H1 (cell line): ENCODE measurements around the gene MSH5. TPM values are rescaled to one million over a fixed set of nuclear protein-coding genes. Genes with fewer than 3 reads are reported as not detected.
A peak's percentile ranks its signal among the peaks of the same experiment; 100 is the strongest.

ENCODE experiments used
- HDAC2 ChIP-seq, 2 experiments: fragments of 300-600 bp in 1 of 2; sonication (generic) in 1 of 2; IDR thresholded peaks; 2 replicates each; pipeline ENCODE4 v1.6.1; 2011 to 2012; ENCODE audit warnings: low read depth in 2 of 2, low read length in 2 of 2, mild to moderate bottlenecking in 2 of 2, moderate library complexity in 2 of 2, borderline replicate concordance in 1 of 2, inconsistent platforms in 1 of 2
- KDM1A ChIP-seq: fragments of 200-600, 300-600 bp; sonication (generic); IDR thresholded peaks from 2 replicates; pipeline ENCODE4 v1.7.1; 2016; ENCODE audit warnings: mild to moderate bottlenecking, low read length, borderline replicate concordance
- RBBP5 ChIP-seq: IDR thresholded peaks from 2 replicates; pipeline ENCODE4 v1.7.1; 2012; ENCODE audit warnings: low read depth, mild to moderate bottlenecking, inconsistent platforms, low read length, moderate library complexity, borderline replicate concordance
- SAP30 ChIP-seq: fragments of 300-600 bp; sonication (generic); IDR thresholded peaks from 2 replicates; pipeline ENCODE4 v1.7.1; 2012; ENCODE audit warnings: low read length, moderate library complexity, mild to moderate bottlenecking, inconsistent platforms; ENCODE audit not compliant: insufficient read depth, insufficient replicate concordance
- SP2 ChIP-seq: IDR thresholded peaks from 2 replicates; pipeline ENCODE4 v1.6.1; 2012; ENCODE audit warnings: mild to moderate bottlenecking, low read length, inconsistent platforms
- SP4 ChIP-seq: IDR thresholded peaks from 2 replicates; pipeline ENCODE4 v1.6.1; 2012; ENCODE audit warnings: low read length, inconsistent platforms
- YY1 ChIP-seq: IDR thresholded peaks from 2 replicates; pipeline ENCODE4 v1.6.1; 2011; ENCODE audit warnings: low read depth, mild to moderate bottlenecking, low read length
- polyA plus RNA-seq, 7 experiments: library from polyadenylated mRNA; depleted of rRNA in 3 of 7; stranded (reverse) in 5 of 7; unstranded in 2 of 7; fragments of >200 nt in 5 of 7; fragments of 200-250 nt in 2 of 7; gene quantifications; 1 replicate in 5 of 7; 2 replicates in 1 of 7; 4 replicates in 1 of 7; pipeline versions ENCODE4 v1.2.1 to v1.2.3, GENCODE V29; 2011 to 2013; ENCODE audit warnings: missing spikeins in 2 of 7, mixed read lengths in 2 of 7
- total RNA-seq: library from RNA; stranded (reverse); fragmentation: NEBNext Ultra II Directional; extraction: Animal tissue kit (Norgen Biotek cat#: 25700); gene quantifications from 2 replicates; pipeline ENCODE4 v1.2.1, GENCODE V29; 2021
- TF ChIP-seq, protein P1 (sequence below): fragments of 300-600 bp; sonication (generic); IDR thresholded peaks from 2 replicates; pipeline ENCODE4 v1.7.1; 2012; ENCODE audit warnings: low read length, moderate library complexity, mild to moderate bottlenecking, inconsistent platforms; ENCODE audit not compliant: insufficient replicate concordance

Gene MSH5
- total and polyA plus RNA-seq, 2 of the 8 experiments (the other 6 are each of a cell fraction or from before 2014, with no cell fraction given) = 25.3 to 26.5 TPM

DNA sequence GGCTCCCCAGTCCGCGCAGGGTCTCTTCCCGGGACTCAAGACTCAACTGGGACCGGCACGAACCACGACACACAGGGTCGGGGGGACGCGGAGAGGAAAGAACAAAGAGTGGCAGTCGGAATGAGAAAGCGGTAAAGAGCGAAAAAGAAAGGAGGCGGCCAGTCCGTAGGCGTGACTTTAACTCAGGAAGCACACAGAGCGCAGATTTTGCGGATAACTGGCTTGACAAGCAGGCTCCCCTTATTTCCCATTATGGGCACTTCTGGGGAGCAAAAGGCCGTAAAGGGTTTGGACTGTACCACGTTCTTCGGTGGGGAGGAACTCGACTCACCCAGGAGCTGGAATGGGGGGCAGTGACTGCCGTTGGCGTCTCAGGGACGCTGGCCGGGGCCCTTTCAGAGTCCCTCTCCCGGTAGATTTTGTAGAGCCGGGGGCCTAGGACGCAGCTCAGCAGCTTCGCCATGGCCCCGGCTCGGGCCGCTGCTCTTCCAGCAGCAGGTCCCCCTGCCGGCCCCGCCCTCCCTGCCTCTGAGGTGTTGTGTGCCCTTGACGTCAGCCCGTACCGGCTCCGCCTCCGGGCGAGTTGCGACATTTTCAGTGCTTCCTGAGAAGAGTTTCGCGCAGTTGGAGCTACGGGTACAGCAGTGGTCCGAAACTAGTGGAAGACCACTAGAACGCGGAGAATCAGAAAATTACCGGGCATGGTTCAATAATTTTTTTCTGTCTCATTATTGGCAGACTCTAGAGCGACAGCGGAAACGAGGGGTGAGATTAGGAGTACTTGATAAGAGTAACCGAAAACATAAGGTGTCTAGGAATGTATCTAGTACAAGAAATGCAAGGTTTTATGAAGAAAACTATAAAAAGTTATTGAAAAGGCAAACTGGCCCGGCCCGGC, 36.7 kb upstream of the MSH5 start, which contains the start of gene ABHD16A (continued):
- TF ChIP-seq, protein P1, sequence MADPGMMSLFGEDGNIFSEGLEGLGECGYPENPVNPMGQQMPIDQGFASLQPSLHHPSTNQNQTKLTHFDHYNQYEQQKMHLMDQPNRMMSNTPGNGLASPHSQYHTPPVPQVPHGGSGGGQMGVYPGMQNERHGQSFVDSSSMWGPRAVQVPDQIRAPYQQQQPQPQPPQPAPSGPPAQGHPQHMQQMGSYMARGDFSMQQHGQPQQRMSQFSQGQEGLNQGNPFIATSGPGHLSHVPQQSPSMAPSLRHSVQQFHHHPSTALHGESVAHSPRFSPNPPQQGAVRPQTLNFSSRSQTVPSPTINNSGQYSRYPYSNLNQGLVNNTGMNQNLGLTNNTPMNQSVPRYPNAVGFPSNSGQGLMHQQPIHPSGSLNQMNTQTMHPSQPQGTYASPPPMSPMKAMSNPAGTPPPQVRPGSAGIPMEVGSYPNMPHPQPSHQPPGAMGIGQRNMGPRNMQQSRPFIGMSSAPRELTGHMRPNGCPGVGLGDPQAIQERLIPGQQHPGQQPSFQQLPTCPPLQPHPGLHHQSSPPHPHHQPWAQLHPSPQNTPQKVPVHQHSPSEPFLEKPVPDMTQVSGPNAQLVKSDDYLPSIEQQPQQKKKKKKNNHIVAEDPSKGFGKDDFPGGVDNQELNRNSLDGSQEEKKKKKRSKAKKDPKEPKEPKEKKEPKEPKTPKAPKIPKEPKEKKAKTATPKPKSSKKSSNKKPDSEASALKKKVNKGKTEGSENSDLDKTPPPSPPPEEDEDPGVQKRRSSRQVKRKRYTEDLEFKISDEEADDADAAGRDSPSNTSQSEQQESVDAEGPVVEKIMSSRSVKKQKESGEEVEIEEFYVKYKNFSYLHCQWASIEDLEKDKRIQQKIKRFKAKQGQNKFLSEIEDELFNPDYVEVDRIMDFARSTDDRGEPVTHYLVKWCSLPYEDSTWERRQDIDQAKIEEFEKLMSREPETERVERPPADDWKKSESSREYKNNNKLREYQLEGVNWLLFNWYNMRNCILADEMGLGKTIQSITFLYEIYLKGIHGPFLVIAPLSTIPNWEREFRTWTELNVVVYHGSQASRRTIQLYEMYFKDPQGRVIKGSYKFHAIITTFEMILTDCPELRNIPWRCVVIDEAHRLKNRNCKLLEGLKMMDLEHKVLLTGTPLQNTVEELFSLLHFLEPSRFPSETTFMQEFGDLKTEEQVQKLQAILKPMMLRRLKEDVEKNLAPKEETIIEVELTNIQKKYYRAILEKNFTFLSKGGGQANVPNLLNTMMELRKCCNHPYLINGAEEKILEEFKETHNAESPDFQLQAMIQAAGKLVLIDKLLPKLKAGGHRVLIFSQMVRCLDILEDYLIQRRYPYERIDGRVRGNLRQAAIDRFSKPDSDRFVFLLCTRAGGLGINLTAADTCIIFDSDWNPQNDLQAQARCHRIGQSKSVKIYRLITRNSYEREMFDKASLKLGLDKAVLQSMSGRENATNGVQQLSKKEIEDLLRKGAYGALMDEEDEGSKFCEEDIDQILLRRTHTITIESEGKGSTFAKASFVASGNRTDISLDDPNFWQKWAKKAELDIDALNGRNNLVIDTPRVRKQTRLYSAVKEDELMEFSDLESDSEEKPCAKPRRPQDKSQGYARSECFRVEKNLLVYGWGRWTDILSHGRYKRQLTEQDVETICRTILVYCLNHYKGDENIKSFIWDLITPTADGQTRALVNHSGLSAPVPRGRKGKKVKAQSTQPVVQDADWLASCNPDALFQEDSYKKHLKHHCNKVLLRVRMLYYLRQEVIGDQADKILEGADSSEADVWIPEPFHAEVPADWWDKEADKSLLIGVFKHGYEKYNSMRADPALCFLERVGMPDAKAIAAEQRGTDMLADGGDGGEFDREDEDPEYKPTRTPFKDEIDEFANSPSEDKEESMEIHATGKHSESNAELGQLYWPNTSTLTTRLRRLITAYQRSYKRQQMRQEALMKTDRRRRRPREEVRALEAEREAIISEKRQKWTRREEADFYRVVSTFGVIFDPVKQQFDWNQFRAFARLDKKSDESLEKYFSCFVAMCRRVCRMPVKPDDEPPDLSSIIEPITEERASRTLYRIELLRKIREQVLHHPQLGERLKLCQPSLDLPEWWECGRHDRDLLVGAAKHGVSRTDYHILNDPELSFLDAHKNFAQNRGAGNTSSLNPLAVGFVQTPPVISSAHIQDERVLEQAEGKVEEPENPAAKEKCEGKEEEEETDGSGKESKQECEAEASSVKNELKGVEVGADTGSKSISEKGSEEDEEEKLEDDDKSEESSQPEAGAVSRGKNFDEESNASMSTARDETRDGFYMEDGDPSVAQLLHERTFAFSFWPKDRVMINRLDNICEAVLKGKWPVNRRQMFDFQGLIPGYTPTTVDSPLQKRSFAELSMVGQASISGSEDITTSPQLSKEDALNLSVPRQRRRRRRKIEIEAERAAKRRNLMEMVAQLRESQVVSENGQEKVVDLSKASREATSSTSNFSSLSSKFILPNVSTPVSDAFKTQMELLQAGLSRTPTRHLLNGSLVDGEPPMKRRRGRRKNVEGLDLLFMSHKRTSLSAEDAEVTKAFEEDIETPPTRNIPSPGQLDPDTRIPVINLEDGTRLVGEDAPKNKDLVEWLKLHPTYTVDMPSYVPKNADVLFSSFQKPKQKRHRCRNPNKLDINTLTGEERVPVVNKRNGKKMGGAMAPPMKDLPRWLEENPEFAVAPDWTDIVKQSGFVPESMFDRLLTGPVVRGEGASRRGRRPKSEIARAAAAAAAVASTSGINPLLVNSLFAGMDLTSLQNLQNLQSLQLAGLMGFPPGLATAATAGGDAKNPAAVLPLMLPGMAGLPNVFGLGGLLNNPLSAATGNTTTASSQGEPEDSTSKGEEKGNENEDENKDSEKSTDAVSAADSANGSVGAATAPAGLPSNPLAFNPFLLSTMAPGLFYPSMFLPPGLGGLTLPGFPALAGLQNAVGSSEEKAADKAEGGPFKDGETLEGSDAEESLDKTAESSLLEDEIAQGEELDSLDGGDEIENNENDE = no peak
- TF ChIP-seq SAP30 (peak; percentile 92), SP2 (no peak), SP4 (no peak), HDAC2 (IDR thresholded peaks at IDR 0.05; ENCODE audit: borderline replicate concordance in 1 of 2, low read depth in 2 of 2, low read length in 2 of 2) (no peak), RBBP5 (0 out of 2 replicates have a peak, but pooled peaks have one; percentile 11), YY1 (peak; percentile 53; the same call in 1 of the 2 replicates), KDM1A (no peak)
